ENCODE data around the gene RAPH1. TPM values are rescaled to one million over a fixed set of nuclear protein-coding genes. Genes with fewer than 3 reads are reported as not detected.

The RAPH1 gene
- polyA plus RNA-seq, 1 donor from 2014 or later: 13.9 TPM

DNA sequence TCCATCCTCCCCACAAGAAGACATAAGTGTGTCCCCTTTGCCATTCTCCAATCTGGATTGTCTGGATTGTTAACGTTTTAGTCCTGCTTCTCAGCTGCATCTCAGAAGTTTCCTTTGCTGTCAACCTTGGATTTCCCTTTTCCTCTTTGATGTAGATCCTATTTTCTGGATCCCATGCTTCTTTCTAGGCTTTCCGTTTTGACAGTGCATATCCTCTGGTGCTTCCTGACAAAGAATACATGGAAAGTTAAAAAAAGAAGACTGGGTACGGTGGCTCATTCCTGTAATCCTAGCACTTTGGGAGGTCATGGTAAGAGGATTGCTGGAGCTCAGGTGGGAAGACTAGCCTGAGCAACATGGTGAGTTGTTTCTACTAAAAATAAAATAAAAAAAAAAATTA is 180.1 kb downstream of the RAPH1 start:
- no peaks in the 10 kb centered on the region for H3K9me2 ChIP-seq (ENCODE audit: insufficient read depth, low read length)
- no peaks in the 10 kb centered on the region for H3K27me3 ChIP-seq (ENCODE audit: insufficient read depth, low read depth, low read length)
- H3K4me2 ChIP-seq (ENCODE audit: low read length): no peak overlapping the region
- H3K9me3 ChIP-seq (ENCODE audit: low read length): no peaks in the 10 kb centered on the region
- no peaks in the 10 kb centered on the region for H3K36me3 ChIP-seq (ENCODE audit: insufficient read depth, low read length)
- no peak overlapping the region for H3K9ac ChIP-seq (ENCODE audit: low read length)
- no peak overlapping the region for H3K27ac ChIP-seq (ENCODE audit: low read length)
- H3K79me2 ChIP-seq (replicated peaks; ENCODE audit: insufficient read depth, low read length): peaks cover 75% of the 10 kb centered on the region
- H4K20me1 ChIP-seq (ENCODE audit: insufficient read depth): peaks cover 7% of the 10 kb centered on the region
- TF ChIP-seq MXI1 (conservative IDR thresholded peaks at IDR 0.05; ENCODE audit: poor library complexity, severe bottlenecking) (no peak), POLR2AphosphoS5 (IDR thresholded peaks at IDR 0.05) (no peak), TAF1 (IDR thresholded peaks at IDR 0.05; ENCODE audit: low read depth) (no peak), EP300 (conservative IDR thresholded peaks at IDR 0.05; ENCODE audit: poor library complexity, severe bottlenecking) (no peak), EZH2 (IDR thresholded peaks at IDR 0.05; ENCODE audit: borderline replicate concordance, insufficient read depth, low read length, poor library complexity, severe bottlenecking) (no peak), SMC3 (conservative IDR thresholded peaks at IDR 0.05; ENCODE audit: poor library complexity) (no peak), RAD21 (conservative IDR thresholded peaks at IDR 0.05) (no peak)
- TF ChIP-seq, protein P1, sequence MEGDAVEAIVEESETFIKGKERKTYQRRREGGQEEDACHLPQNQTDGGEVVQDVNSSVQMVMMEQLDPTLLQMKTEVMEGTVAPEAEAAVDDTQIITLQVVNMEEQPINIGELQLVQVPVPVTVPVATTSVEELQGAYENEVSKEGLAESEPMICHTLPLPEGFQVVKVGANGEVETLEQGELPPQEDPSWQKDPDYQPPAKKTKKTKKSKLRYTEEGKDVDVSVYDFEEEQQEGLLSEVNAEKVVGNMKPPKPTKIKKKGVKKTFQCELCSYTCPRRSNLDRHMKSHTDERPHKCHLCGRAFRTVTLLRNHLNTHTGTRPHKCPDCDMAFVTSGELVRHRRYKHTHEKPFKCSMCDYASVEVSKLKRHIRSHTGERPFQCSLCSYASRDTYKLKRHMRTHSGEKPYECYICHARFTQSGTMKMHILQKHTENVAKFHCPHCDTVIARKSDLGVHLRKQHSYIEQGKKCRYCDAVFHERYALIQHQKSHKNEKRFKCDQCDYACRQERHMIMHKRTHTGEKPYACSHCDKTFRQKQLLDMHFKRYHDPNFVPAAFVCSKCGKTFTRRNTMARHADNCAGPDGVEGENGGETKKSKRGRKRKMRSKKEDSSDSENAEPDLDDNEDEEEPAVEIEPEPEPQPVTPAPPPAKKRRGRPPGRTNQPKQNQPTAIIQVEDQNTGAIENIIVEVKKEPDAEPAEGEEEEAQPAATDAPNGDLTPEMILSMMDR (IDR thresholded peaks at IDR 0.05; ENCODE audit: poor library complexity, severe bottlenecking): no peak
- TF ChIP-seq, protein P2, sequence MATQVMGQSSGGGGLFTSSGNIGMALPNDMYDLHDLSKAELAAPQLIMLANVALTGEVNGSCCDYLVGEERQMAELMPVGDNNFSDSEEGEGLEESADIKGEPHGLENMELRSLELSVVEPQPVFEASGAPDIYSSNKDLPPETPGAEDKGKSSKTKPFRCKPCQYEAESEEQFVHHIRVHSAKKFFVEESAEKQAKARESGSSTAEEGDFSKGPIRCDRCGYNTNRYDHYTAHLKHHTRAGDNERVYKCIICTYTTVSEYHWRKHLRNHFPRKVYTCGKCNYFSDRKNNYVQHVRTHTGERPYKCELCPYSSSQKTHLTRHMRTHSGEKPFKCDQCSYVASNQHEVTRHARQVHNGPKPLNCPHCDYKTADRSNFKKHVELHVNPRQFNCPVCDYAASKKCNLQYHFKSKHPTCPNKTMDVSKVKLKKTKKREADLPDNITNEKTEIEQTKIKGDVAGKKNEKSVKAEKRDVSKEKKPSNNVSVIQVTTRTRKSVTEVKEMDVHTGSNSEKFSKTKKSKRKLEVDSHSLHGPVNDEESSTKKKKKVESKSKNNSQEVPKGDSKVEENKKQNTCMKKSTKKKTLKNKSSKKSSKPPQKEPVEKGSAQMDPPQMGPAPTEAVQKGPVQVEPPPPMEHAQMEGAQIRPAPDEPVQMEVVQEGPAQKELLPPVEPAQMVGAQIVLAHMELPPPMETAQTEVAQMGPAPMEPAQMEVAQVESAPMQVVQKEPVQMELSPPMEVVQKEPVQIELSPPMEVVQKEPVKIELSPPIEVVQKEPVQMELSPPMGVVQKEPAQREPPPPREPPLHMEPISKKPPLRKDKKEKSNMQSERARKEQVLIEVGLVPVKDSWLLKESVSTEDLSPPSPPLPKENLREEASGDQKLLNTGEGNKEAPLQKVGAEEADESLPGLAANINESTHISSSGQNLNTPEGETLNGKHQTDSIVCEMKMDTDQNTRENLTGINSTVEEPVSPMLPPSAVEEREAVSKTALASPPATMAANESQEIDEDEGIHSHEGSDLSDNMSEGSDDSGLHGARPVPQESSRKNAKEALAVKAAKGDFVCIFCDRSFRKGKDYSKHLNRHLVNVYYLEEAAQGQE (IDR thresholded peaks at IDR 0.05; ENCODE audit: borderline replicate concordance): no peak
- no peak overlapping the region for H3K4me3 ChIP-seq (ENCODE audit: low read length)
- H2AFZ ChIP-seq (ENCODE audit: low read depth, low read length): no peak overlapping the region
- no peaks in the 10 kb centered on the region for H3F3A ChIP-seq (ENCODE audit: insufficient read depth, low read length, poor library complexity, severe bottlenecking)

DNA sequence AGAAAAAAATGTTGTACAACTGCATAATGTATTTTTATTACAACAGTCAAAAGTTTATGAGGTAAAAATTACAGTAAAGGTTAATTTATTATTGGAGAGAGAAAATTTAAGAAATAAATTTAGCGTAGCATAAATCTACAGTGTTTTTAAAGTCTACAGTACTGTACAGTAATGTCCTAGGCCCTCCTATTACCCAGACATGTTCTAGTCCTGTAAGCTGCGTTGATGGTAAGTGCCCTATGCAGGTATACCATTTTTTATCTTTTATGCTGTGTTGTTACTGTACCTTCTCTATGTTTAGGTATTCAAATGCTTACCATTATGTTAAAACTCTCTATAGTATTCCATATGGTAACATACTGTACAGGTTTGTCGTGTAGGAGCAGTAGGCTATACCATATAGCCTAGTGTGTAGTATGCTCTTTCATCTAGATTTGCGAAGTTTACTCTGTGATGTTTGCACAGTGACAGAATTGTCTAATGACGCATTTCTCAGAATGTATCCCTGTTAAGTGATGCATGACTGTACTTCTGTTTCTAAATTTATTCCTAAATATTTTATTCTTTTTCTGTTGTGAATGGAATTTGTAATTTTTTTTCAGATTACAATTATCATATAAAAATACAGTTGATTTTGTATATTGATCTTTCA is 182.4 kb downstream of the RAPH1 start:
- Histone ChIP-seq H3K27me3 (ENCODE audit: insufficient read depth, low read depth, low read length) (no peaks in the 10 kb centered on the region), H3K4me3 (ENCODE audit: low read length) (no peak overlapping the region), H3K36me3 (ENCODE audit: insufficient read depth, low read length) (no peaks in the 10 kb centered on the region), H3K9me3 (ENCODE audit: low read length) (no peaks in the 10 kb centered on the region), H3K9ac (ENCODE audit: low read length) (no peak overlapping the region), H2AFZ (ENCODE audit: low read depth, low read length) (no peak overlapping the region), H3K4me2 (ENCODE audit: low read length) (no peak overlapping the region), H3F3A (ENCODE audit: insufficient read depth, low read length, poor library complexity, severe bottlenecking) (no peaks in the 10 kb centered on the region), H3K79me2 (replicated peaks; ENCODE audit: insufficient read depth, low read length) (peaks cover 80% of the 10 kb centered on the region), H4K20me1 (ENCODE audit: insufficient read depth) (peaks cover 7% of the 10 kb centered on the region), H3K9me2 (ENCODE audit: insufficient read depth, low read length) (no peaks in the 10 kb centered on the region), H3K27ac (ENCODE audit: low read length) (no peak overlapping the region)
- no peak for TF ChIP-seq TAF1 (IDR thresholded peaks at IDR 0.05; ENCODE audit: low read depth)
- no peak for TF ChIP-seq POLR2AphosphoS5 (IDR thresholded peaks at IDR 0.05)
